Measurements from ENCODE around the gene ATG4A. TPM values are rescaled to one million over a fixed set of nuclear protein-coding genes. Genes with fewer than 3 reads are reported as not detected.

ATG4A gene
- total RNA-seq, 4 donors from 2014 or later, result 3.8 to 9.1 (median 6.5) TPM

GRCh38 chrX:108156934-108157466, 65.4 kb downstream of the ATG4A start:
- TF ChIP-seq CTCF (IDR thresholded peaks at IDR 0.05) (no peak), POLR2A (IDR thresholded peaks at IDR 0.05) (no peak)
- WGBS, 2 donors, result 83 to 94% methylated on average over 3 to 5 of the region's 8 CpGs
- H3K4me3 ChIP-seq (ENCODE audit: low read depth, poor library complexity, severe bottlenecking), result no peak overlapping the region
- intact Hi-C loops (cut with DNase I; ENCODE audit: low total_unique reads), result no loop called here
- DNase-seq (ENCODE audit: low spot score in 2 of 2), result no peak

- WGBS, 2 donors, result 82 to 100% methylated on average over 3 of the region's 3 CpGs
- intact Hi-C loops (cut with DNase I; ENCODE audit: low total_unique reads), result no loop called here
- H3K4me3 ChIP-seq (ENCODE audit: low read depth, poor library complexity, severe bottlenecking), result no peak overlapping the region
- no peak for TF ChIP-seq POLR2A (IDR thresholded peaks at IDR 0.05)
- no peak for TF ChIP-seq CTCF (IDR thresholded peaks at IDR 0.05)
- no peak for DNase-seq (ENCODE audit: low spot score in 2 of 2)
These were observed 66.0 kb downstream of the ATG4A start for GRCh38 chrX:108157628-108158027.

DNA sequence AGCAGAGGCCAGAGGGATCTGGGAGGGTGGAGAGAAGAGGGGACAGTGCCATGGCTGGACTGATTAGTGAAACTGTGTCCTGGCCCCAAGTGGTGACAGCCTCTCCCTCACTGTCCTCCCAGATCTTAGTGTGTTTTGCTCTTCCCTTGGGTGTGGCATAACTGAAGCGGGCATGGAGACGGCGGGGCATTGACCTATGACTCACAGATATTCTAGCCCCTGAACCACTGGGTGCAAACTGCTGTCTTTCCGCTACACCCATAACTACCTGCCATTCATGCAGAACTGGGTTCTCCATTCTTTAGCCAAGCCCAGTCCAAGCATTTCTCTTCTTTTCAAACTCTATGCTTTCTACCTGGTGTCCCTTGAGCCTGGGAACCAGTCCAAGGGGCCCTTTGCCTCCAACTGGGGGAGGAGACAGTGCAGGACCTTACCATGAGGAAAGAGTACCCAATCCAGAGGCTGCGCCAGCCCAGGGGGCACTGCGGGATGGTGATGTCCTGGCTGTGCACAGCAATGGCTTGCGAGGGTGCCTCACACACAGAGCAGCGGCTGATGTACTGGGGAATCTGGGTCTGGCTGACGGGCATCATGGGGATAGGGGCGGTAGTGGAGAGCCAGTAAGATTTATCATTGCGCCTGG, 67.6 kb downstream of the ATG4A start:
- no peak overlapping the region for H3K4me3 ChIP-seq (ENCODE audit: low read depth, poor library complexity, severe bottlenecking)
- TF ChIP-seq POLR2A (IDR thresholded peaks at IDR 0.05) (no peak), CTCF (IDR thresholded peaks at IDR 0.05) (no peak)
- intact Hi-C loops (cut with DNase I; ENCODE audit: low total_unique reads), result no loop called here
- peak in 1 of 2 donors; percentile 59 for DNase-seq (ENCODE audit: low spot score in 2 of 2)
- 88 to 96% methylated on average over 8 to 11 of the region's 11 CpGs for WGBS, 2 donors

DNA sequence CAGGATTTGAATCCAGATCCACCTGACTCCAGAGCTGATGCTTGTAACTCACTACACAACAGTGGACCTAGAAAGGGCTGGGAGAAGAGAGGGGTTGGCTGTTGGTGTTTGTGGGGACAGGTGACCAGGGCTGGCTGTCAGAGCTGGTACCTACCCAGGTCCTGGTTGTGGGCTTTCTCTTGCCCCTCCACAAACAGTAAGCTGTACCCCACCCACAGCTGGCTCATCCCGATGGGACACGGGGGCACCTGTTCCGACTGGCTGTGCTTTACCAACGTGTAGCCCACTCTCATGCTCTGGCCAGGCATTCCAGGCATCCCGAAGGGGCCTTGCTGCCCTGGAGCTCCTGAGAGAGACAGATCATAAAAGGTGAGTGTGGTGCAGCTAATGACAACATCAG, 68.7 kb downstream of the ATG4A start:
- peak in 1 of 2 donors; percentile 68 for DNase-seq (ENCODE audit: low spot score in 2 of 2)
- TF ChIP-seq CTCF (IDR thresholded peaks at IDR 0.05) (no peak), POLR2A (IDR thresholded peaks at IDR 0.05) (no peak)
- H3K4me3 ChIP-seq (ENCODE audit: low read depth, poor library complexity, severe bottlenecking), result no peak overlapping the region
- intact Hi-C loops (cut with DNase I; ENCODE audit: low total_unique reads), result no loop called here
- 70 to 93% methylated on average over 5 of the region's 5 CpGs for WGBS, 2 donors

DNA sequence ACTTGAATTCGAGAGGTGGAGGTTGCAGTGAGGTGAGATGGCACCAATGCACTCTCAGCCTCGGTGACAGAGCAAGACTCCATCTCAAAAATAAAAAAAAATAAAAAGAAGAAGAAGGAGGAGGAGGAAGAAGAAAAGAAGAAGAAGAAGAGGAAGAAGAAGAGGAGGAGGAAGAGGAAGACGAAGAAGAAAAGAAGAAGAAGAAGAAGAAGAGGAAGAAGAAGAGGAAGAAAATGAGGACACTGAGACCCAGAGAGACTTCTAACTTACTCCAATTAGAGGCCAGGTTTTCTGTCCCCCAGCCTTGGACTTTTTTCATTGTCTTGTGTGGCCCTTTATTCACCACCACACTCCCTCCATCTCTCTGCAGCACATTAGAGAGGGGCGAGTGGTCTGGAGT, 70.7 kb downstream of the ATG4A start:
- TF ChIP-seq CTCF (IDR thresholded peaks at IDR 0.05), result no peak
- no peak for TF ChIP-seq POLR2A (IDR thresholded peaks at IDR 0.05)
- WGBS, 2 donors, result 75 to 95% methylated on average over 4 of the region's 4 CpGs
- H3K4me3 ChIP-seq (ENCODE audit: low read depth, poor library complexity, severe bottlenecking), result no peak overlapping the region

More for the DNA sequence above, 70.7 kb downstream of the ATG4A start:
- intact Hi-C loops (cut with DNase I; ENCODE audit: low total_unique reads), result no loop called here
- no peak for DNase-seq (ENCODE audit: low spot score in 2 of 2)
